Neural progenitor cell (in vitro differentiated cells): ENCODE results near the gene RALGAPA1. TPM values are rescaled to one million over a fixed set of nuclear protein-coding genes. Genes with fewer than 3 reads are reported as not detected.
"Not testable (repeated sequence)": the region's sequence is repeated elsewhere in the genome, so short reads cannot be mapped to it uniquely, and the experiment has no call there.

Experiments
- DNase-seq: peaks from one replicate; pipeline ENCODE4 v3.0.0-alpha.2; 2016; ENCODE audit warnings: low spot score
- H2AFZ ChIP-seq: fragments of 200-600 bp; sonication (generic); replicated peaks from 2 replicates; pipeline ENCODE4 v1.6.1; 2016; ENCODE audit warnings: antibody characterized with exemption
- H3F3A ChIP-seq: fragments of 200-600 bp; sonication (generic); 2 replicates; pipeline ENCODE4 v1.6.1; 2016; ENCODE audit warnings: antibody characterized with exemption, low read depth
- H3K27ac ChIP-seq: fragments of 200-600 bp; sonication (generic); 2 replicates; pipeline ENCODE4 v1.5.1; 2016; ENCODE audit warnings: mild to moderate bottlenecking
- H3K27me3 ChIP-seq: fragments of 200-600 bp; sonication (generic); 2 replicates; pipeline ENCODE4 v1.6.1; 2016; ENCODE audit warnings: mild to moderate bottlenecking, moderate library complexity
- H3K36me3 ChIP-seq: fragments of 200-600 bp; sonication (generic); 2 replicates; pipeline ENCODE4 v1.5.1; 2016
- H3K4me1 ChIP-seq: fragments of 200-600 bp; sonication (generic); 2 replicates; pipeline ENCODE4 v1.6.1; 2016; ENCODE audit warnings: mixed run types
- H3K4me2 ChIP-seq: fragments of 200-600 bp; sonication (generic); 2 replicates; pipeline ENCODE4 v1.6.1; 2016
- H3K4me3 ChIP-seq: fragments of 200-600 bp; sonication (generic); 2 replicates; pipeline ENCODE4 v1.5.1; 2016
- H3K79me2 ChIP-seq: fragments of 200-600 bp; sonication (generic); 2 replicates; pipeline ENCODE4 v1.6.1; 2016; ENCODE audit warnings: low read depth
- H3K9ac ChIP-seq: fragments of 200-600 bp; sonication (generic); 2 replicates; pipeline ENCODE4 v1.6.1; 2016
- H3K9me3 ChIP-seq: fragments of 200-600 bp; sonication (generic); 2 replicates; pipeline ENCODE4 v1.5.1; 2016; ENCODE audit warnings: low read depth
- H4K20me1 ChIP-seq: fragments of 200-600 bp; sonication (generic); 2 replicates; pipeline ENCODE4 v1.6.1; 2016; ENCODE audit warnings: low read depth
- H3K27ac Mint-ChIP-seq: 3 replicates; pipeline ENCODE4 v1.8.0; 2021; ENCODE audit warnings: mixed read lengths
- H3K27me3 Mint-ChIP-seq: 2 replicates; pipeline ENCODE4 v1.8.0; 2022; ENCODE audit warnings: low read depth, mild to moderate bottlenecking, inconsistent platforms, moderate library complexity, mixed read lengths; ENCODE audit not compliant: insufficient read depth
- H3K36me3 Mint-ChIP-seq: 3 replicates; pipeline ENCODE4 v1.8.0; 2021; ENCODE audit warnings: mixed read lengths
- H3K4me1 Mint-ChIP-seq: 3 replicates; pipeline ENCODE4 v1.8.0; 2021; ENCODE audit warnings: mixed read lengths
- H3K4me3 Mint-ChIP-seq: 3 replicates; pipeline ENCODE4 v1.8.0; 2021; ENCODE audit warnings: mild to moderate bottlenecking, moderate library complexity, mixed read lengths
- H3K9me3 Mint-ChIP-seq: 3 replicates; pipeline ENCODE4 v1.8.0; 2020; ENCODE audit warnings: mixed read lengths
- EZH2 ChIP-seq: fragments of 200-600 bp; sonication (generic); IDR thresholded peaks from 2 replicates; pipeline ENCODE4 v1.6.1; 2017; ENCODE audit warnings: antibody characterized with exemption, mild to moderate bottlenecking, moderate library complexity
- EZH2phosphoT487 ChIP-seq: fragments of 200-600 bp; sonication (generic); IDR thresholded peaks from 2 replicates; pipeline ENCODE4 v1.6.1; 2017; ENCODE audit warnings: antibody characterized with exemption
- total RNA-seq: library from RNA; depleted of rRNA; stranded (reverse); fragments of >200 nt; gene quantifications from 2 replicates; pipeline ENCODE4 v1.2.3, GENCODE V29; 2015; ENCODE audit warnings: low replicate concordance
- TF ChIP-seq, protein P1 (sequence below): fragments of 200-600 bp; sonication (generic); IDR thresholded peaks from 2 replicates; pipeline ENCODE4 v1.5.1; 2017; ENCODE audit warnings: antibody characterized with exemption, mild to moderate bottlenecking

RALGAPA1 gene
- total RNA-seq, 1 donor from 2014 or later = 31.7 TPM

GRCh38 chr14:35776823-35777222 is 32.3 kb downstream of the RALGAPA1 start:
- DNase-seq = no peak
- H3K27ac ChIP-seq = no peak overlapping the region
- H3K9me3 ChIP-seq = no peaks in the 10 kb centered on the region
- no peaks in the 10 kb centered on the region for H3K4me1 ChIP-seq
- peaks cover 27% of the 10 kb centered on the region for H3K79me2 ChIP-seq
- H3F3A ChIP-seq = no peaks in the 10 kb centered on the region
- H3K36me3 Mint-ChIP-seq = peaks cover 8% of the 10 kb centered on the region
- no peak overlapping the region for H3K4me3 Mint-ChIP-seq
- peaks cover 7% of the 10 kb centered on the region for H3K36me3 ChIP-seq
- H3K9me3 Mint-ChIP-seq = peaks cover 15% of the 10 kb centered on the region
- no peak overlapping the region for H2AFZ ChIP-seq
- no peaks in the 10 kb centered on the region for H3K27me3 Mint-ChIP-seq
- H4K20me1 ChIP-seq = no peaks in the 10 kb centered on the region
- H3K9ac ChIP-seq = no peak overlapping the region
- H3K4me2 ChIP-seq = no peak overlapping the region
- no peaks in the 10 kb centered on the region for H3K4me1 Mint-ChIP-seq
- H3K4me3 ChIP-seq = no peak overlapping the region
- no peak overlapping the region for H3K27ac Mint-ChIP-seq
- TF ChIP-seq EZH2 (no peak), EZH2phosphoT487 (no peak)
- TF ChIP-seq, protein P1, sequence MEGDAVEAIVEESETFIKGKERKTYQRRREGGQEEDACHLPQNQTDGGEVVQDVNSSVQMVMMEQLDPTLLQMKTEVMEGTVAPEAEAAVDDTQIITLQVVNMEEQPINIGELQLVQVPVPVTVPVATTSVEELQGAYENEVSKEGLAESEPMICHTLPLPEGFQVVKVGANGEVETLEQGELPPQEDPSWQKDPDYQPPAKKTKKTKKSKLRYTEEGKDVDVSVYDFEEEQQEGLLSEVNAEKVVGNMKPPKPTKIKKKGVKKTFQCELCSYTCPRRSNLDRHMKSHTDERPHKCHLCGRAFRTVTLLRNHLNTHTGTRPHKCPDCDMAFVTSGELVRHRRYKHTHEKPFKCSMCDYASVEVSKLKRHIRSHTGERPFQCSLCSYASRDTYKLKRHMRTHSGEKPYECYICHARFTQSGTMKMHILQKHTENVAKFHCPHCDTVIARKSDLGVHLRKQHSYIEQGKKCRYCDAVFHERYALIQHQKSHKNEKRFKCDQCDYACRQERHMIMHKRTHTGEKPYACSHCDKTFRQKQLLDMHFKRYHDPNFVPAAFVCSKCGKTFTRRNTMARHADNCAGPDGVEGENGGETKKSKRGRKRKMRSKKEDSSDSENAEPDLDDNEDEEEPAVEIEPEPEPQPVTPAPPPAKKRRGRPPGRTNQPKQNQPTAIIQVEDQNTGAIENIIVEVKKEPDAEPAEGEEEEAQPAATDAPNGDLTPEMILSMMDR = no peak
- no peaks in the 10 kb centered on the region for H3K27me3 ChIP-seq

GRCh38 chr14:35776085-35776484 is 33.0 kb downstream of the RALGAPA1 start:
- H3K4me1 ChIP-seq, H3K27me3 ChIP-seq, H3K27ac Mint-ChIP-seq, H3K36me3 ChIP-seq, H2AFZ ChIP-seq, H3K4me3 ChIP-seq, H3K27me3 Mint-ChIP-seq, H3K4me1 Mint-ChIP-seq, H3K27ac ChIP-seq, H4K20me1 ChIP-seq, DNase-seq, H3K9me3 ChIP-seq, H3K9ac ChIP-seq, H3K36me3 Mint-ChIP-seq, H3K4me3 Mint-ChIP-seq, H3K4me2 ChIP-seq, H3F3A ChIP-seq: not testable (repeated sequence)
- H3K79me2 ChIP-seq = peaks cover 19% of the 10 kb centered on the region
- peaks cover 10% of the 10 kb centered on the region for H3K9me3 Mint-ChIP-seq

DNA sequence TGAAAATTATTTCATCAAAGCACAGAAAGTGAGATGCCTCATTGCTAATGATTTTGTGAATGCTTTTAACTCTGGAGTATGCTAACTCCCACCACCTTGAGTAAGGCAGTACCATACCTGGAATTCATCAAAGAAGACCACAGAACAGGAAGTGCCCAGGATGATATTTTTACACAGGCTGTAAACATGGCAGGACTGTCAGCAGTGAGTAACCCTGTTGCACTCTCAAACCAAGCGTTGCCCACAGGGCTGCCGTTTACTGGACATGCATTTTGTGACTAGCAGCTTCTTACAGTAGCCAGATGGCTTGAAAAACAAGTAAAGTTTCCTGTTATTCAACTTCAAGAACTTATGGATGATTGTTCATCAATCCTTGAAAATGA is 42.4 kb downstream of the RALGAPA1 start:
- Mint-ChIP-seq H3K27ac (no peak overlapping the region), H3K9me3 (no peaks in the 10 kb centered on the region), H3K4me3 (no peak overlapping the region), H3K36me3 (peaks cover 3% of the 10 kb centered on the region), H3K4me1 (no peaks in the 10 kb centered on the region), H3K27me3 (no peaks in the 10 kb centered on the region)
- no peaks in the 10 kb centered on the region for H3K79me2 ChIP-seq
- no peaks in the 10 kb centered on the region for H3K27me3 ChIP-seq
- H3K36me3 ChIP-seq = no peaks in the 10 kb centered on the region
- H3K4me1 ChIP-seq = no peaks in the 10 kb centered on the region
- H3K4me3 ChIP-seq = no peak overlapping the region
- H3K4me2 ChIP-seq = no peak overlapping the region
- no peak overlapping the region for H2AFZ ChIP-seq
- H3K9me3 ChIP-seq = no peaks in the 10 kb centered on the region
- H3F3A ChIP-seq = no peaks in the 10 kb centered on the region
- H3K27ac ChIP-seq = no peak overlapping the region
- TF ChIP-seq EZH2phosphoT487 = no peak
- TF ChIP-seq, protein P1 = no peak
- TF ChIP-seq EZH2 = no peak
- no peak overlapping the region for H3K9ac ChIP-seq
- no peaks in the 10 kb centered on the region for H4K20me1 ChIP-seq
- no peak for DNase-seq

DNA sequence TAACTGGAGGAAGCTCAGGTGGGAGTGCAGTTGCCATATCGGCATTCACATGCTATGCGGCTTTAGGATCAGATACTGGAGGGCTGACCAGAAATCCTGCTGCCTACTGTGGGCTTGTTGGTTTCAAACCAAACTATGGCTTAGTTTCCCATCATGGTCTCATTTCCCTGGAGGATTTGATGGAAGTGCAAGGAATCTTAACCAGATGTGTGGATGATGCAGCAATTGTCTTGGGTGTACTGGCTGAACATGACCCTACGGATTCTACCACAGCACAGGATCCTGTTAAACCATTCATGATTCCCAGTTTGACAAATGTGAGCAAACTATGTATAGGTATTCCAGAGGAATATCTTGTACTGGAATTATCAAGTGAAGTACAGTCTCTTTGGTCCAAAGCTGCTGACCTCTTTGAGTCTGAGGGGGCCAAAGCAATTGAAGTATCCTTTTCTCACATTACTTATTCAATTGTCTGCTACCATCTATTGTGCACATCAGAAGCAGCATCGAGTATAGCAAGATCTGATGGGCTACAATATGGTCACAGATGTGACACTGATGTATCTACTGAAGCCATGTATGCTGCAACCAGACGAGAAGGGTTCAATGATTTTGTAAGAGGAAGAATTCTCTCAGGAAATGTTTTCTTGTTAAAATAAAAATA is 42.9 kb downstream of the RALGAPA1 start:
- no peak overlapping the region for H3K9ac ChIP-seq
- no peak overlapping the region for H2AFZ ChIP-seq
- no peaks in the 10 kb centered on the region for H3K4me1 ChIP-seq
- H3K4me3 ChIP-seq = no peak overlapping the region
- no peak for DNase-seq
- H3K9me3 Mint-ChIP-seq = no peaks in the 10 kb centered on the region
- no peaks in the 10 kb centered on the region for H3F3A ChIP-seq
- no peak for TF ChIP-seq EZH2phosphoT487
- TF ChIP-seq, protein P1 = no peak
- no peak for TF ChIP-seq EZH2
- H3K4me1 Mint-ChIP-seq = no peaks in the 10 kb centered on the region
- H4K20me1 ChIP-seq = no peaks in the 10 kb centered on the region
- no peak overlapping the region for H3K27ac Mint-ChIP-seq
- no peak overlapping the region for H3K4me3 Mint-ChIP-seq
- H3K9me3 ChIP-seq = no peaks in the 10 kb centered on the region
- no peaks in the 10 kb centered on the region for H3K27me3 Mint-ChIP-seq
- peaks cover 3% of the 10 kb centered on the region for H3K36me3 Mint-ChIP-seq
- H3K27ac ChIP-seq = no peak overlapping the region
- H3K36me3 ChIP-seq = no peaks in the 10 kb centered on the region
- H3K4me2 ChIP-seq = no peak overlapping the region
- H3K27me3 ChIP-seq = no peaks in the 10 kb centered on the region
- H3K79me2 ChIP-seq = no peaks in the 10 kb centered on the region
